PFSK-1 (cell line): ENCODE results near the gene FGF14.

Experiments used
- FOXP2 ChIP-seq: optimal IDR thresholded peaks from 2 replicates; pipeline ENCODE3; 2011; ENCODE audit warnings: borderline replicate concordance, control low read depth, inconsistent platforms; ENCODE audit not compliant: insufficient read depth; ENCODE audit errors: extremely low read length, extremely low read depth
- POLR2AphosphoS5 ChIP-seq: IDR thresholded peaks from 2 replicates; pipeline ENCODE4 v1.6.1; 2012; ENCODE audit warnings: low read depth, mild to moderate bottlenecking, control low read depth, low read length, moderate library complexity
- SIN3A ChIP-seq: IDR thresholded peaks from 2 replicates; pipeline ENCODE4 v1.6.1; 2012; ENCODE audit warnings: mild to moderate bottlenecking, low read length, moderate library complexity, borderline replicate concordance; ENCODE audit not compliant: insufficient read depth
- TAF1 ChIP-seq: IDR thresholded peaks from 2 replicates; pipeline ENCODE4 v1.6.1; 2012; ENCODE audit warnings: low read length, control low read depth, borderline replicate concordance; ENCODE audit not compliant: insufficient read depth
- TF ChIP-seq, protein P1 (sequence below), 2 experiments: IDR thresholded peaks; 2 replicates each; pipeline versions ENCODE4 v1.6.1 to v1.8.0; 2011 to 2012; ENCODE audit warnings: low read depth in 2 of 2, low read length in 2 of 2, control low read depth in 1 of 2, inconsistent platforms in 1 of 2, mild to moderate bottlenecking in 1 of 2, moderate library complexity in 1 of 2; ENCODE audit not compliant: insufficient read depth in 1 of 2

Gene FGF14

GRCh38 chr13:102169471-102170015 lies 232.3 kb downstream of the FGF14 start:
- TF ChIP-seq SIN3A = no peak
- TF ChIP-seq POLR2AphosphoS5 = no peak
- TF ChIP-seq FOXP2 = no peak
- TF ChIP-seq, protein P1, sequence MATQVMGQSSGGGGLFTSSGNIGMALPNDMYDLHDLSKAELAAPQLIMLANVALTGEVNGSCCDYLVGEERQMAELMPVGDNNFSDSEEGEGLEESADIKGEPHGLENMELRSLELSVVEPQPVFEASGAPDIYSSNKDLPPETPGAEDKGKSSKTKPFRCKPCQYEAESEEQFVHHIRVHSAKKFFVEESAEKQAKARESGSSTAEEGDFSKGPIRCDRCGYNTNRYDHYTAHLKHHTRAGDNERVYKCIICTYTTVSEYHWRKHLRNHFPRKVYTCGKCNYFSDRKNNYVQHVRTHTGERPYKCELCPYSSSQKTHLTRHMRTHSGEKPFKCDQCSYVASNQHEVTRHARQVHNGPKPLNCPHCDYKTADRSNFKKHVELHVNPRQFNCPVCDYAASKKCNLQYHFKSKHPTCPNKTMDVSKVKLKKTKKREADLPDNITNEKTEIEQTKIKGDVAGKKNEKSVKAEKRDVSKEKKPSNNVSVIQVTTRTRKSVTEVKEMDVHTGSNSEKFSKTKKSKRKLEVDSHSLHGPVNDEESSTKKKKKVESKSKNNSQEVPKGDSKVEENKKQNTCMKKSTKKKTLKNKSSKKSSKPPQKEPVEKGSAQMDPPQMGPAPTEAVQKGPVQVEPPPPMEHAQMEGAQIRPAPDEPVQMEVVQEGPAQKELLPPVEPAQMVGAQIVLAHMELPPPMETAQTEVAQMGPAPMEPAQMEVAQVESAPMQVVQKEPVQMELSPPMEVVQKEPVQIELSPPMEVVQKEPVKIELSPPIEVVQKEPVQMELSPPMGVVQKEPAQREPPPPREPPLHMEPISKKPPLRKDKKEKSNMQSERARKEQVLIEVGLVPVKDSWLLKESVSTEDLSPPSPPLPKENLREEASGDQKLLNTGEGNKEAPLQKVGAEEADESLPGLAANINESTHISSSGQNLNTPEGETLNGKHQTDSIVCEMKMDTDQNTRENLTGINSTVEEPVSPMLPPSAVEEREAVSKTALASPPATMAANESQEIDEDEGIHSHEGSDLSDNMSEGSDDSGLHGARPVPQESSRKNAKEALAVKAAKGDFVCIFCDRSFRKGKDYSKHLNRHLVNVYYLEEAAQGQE (IDR thresholded peaks at IDR 0.05; ENCODE audit: insufficient read depth in 1 of 2, low read depth in 2 of 2, low read length in 2 of 2) = no peak
- TF ChIP-seq TAF1 = no peak

DNA sequence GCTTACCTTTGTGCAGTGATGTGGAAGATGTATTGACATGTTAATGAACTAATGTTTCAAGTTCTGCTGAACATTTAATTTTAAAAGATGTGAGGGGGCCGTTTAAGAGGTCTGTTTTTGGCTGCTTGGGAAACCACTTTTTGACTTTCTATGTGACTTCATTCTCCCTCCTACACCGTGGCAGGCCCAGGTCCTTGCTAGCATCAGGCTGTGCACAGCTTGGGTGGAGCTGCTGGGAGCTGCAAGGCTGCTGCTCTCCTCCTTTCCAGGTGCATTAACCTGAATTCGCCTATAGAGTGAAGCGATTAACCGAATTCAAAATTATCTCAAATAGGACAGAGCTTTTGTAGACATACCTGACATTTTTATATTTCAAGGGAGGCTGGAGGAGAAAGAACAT lies 249.1 kb downstream of the FGF14 start:
- TF ChIP-seq POLR2AphosphoS5 = no peak

DNA sequence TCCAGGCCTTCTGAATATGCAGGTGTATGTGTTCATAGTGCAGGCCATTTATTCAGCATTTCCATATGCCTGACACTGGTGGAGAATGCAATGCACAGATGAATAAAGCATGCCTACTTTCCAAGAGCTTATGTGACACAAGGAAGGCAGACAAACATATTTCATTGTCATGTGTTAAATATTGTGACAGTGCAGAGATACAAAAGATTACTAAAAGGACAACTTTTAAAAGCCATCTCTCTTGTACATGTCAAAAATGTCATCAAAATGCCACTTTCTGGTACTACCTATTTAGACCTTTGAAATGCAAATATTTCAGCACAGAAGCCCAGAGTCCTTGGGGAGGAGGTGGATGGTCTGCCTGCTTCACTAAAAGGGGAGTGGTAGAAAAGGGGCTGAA lies 254.5 kb downstream of the FGF14 start:
- TF ChIP-seq FOXP2 = no peak
- no peak for TF ChIP-seq SIN3A
- no peak for TF ChIP-seq TAF1
- TF ChIP-seq POLR2AphosphoS5 = no peak
- TF ChIP-seq, protein P1 (IDR thresholded peaks at IDR 0.05; ENCODE audit: insufficient read depth in 1 of 2, low read depth in 2 of 2, low read length in 2 of 2) = no peak

- TF ChIP-seq, protein P1 (IDR thresholded peaks at IDR 0.05; ENCODE audit: insufficient read depth in 1 of 2, low read depth in 2 of 2, low read length in 2 of 2) = no peak
- TF ChIP-seq SIN3A = no peak
These were observed 256.1 kb downstream of the FGF14 start for GRCh38 chr13:102145750-102146149.

DNA sequence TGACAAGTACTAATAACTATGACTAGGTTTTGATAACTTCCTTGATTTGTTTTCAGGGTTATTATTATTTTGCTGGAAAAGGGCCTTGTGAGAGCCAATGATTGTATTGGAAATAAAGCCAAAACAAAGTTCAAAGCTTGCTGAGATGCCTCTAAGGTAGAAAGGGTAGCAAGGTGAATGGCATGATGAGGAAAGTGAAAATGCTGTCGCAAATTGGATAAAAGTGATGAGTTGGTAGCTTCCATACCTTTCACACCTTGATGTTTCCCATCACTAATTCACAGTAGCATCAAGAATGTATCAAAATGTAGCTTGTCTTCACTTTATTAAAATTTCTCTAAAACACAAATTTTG lies 259.4 kb downstream of the FGF14 start:
- TF ChIP-seq POLR2AphosphoS5 (no peak), TAF1 (no peak), FOXP2 (no peak)
- TF ChIP-seq, protein P1 (IDR thresholded peaks at IDR 0.05; ENCODE audit: insufficient read depth in 1 of 2, low read depth in 2 of 2, low read length in 2 of 2) = no peak
